Esophagus muscularis mucosa (tissue), 4 donors: ENCODE data around the gene DNM3. TPM values are rescaled to one million over a fixed set of nuclear protein-coding genes. Genes with fewer than 3 reads are reported as not detected.

Source experiments
- DNase-seq: peaks from one replicate; pipeline ENCODE4 v3.0.0-alpha.2; 2017; ENCODE audit errors: extremely low spot score
- H3K27ac ChIP-seq, 4 donors: fragments of 200-600 bp; sonication (generic); replicated peaks in 1 of 4; 1 replicate in 3 of 4; 2 replicates in 1 of 4; pipeline ENCODE4 v1.5.1; 2016 to 2019; ENCODE audit warnings: mild to moderate bottlenecking in 1 of 4
- H3K27me3 ChIP-seq, 4 donors: fragments of 200-600 bp; sonication (generic); one replicate each; pipeline versions ENCODE4 v1.5.1 to v1.6.0; 2016 to 2019
- H3K36me3 ChIP-seq, 4 donors: fragments of 200-600 bp; sonication (generic); one replicate each; pipeline ENCODE4 v1.5.1; 2016 to 2019
- H3K4me1 ChIP-seq, 4 donors: fragments of 200-600 bp; sonication (generic); one replicate each; pipeline ENCODE4 v1.5.1; 2016 to 2019
- H3K4me3 ChIP-seq, 4 donors: fragments of 200-600 bp; sonication (generic); 1 replicate in 2 of 4; 2 replicates in 2 of 4; pipeline ENCODE4 v1.5.1; 2016 to 2019; ENCODE audit warnings: mild to moderate bottlenecking in 4 of 4, moderate library complexity in 1 of 4
- H3K9me3 ChIP-seq, 4 donors: fragments of 200-600 bp; sonication (generic); 1 replicate in 3 of 4; 2 replicates in 1 of 4; pipeline ENCODE4 v1.5.1; 2016 to 2019
- EP300 ChIP-seq: sonication (generic); formaldehyde crosslinking; IDR thresholded peaks from one replicate; pipeline ENCODE4 v1.6.1; 2017; ENCODE audit warnings: antibody characterized with exemption
- POLR2A ChIP-seq: fragments of 450-650 bp; IDR thresholded peaks from one replicate; pipeline ENCODE4 v1.6.1; 2017; ENCODE audit warnings: antibody characterized with exemption, moderate library complexity, mild to moderate bottlenecking, low read depth
- POLR2AphosphoS5 ChIP-seq, 2 donors: sonication (generic); formaldehyde crosslinking; IDR thresholded peaks; one replicate each; pipeline ENCODE4 v1.6.1; 2017; ENCODE audit warnings: antibody characterized with exemption in 2 of 2
- WGBS: methylation state at CpG from one replicate; pipeline ENCODE4 v1.1.5; 2018; 5-methylcytosine and 5-hydroxymethylcytosine counted together
- intact Hi-C: fragments of 100-400 bp; cut with DNase I; formaldehyde crosslinking; loops from one replicate; pipeline ENCODE4 v1.15.1; 2023
- total RNA-seq, 4 donors: library from RNA; depleted of rRNA; stranded (reverse); fragments of >200 nt; gene quantifications; one replicate each; pipeline versions ENCODE4 v1.1.0 to v1.2.1, GENCODE V29; 2016
- TF ChIP-seq, protein P1 (sequence below), 3 experiments: fragments of 200-600 bp in 2 of 3; fragments of 450-650 bp in 1 of 3; sonication (generic) in 2 of 3; IDR thresholded peaks; one replicate each; pipeline ENCODE4 v1.5.1; 2017 to 2019; ENCODE audit warnings: antibody characterized with exemption in 3 of 3, mild to moderate bottlenecking in 2 of 3, moderate library complexity in 1 of 3

Gene DNM3
- total RNA-seq, 4 donors from 2014 or later, result 3.3 to 6.4 (median 3.9) TPM

DNA sequence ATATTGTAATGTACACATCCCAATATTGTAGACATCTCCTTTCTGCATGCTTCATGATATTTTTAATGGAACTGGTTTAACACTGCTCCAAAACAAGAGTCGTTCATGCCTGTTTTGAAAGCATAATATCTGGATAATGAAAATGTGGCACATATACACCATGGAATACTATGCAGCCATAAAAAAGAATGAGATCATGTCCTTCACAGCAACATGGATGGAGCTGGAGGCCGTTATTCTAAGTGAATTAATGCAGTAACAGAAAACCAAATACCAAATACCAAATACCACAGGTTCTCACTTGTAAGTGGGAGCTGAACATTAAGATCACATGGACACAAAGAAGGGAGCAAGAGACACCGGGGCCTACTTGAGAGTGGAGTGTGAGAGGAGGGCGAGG is 487.0 kb downstream of the DNM3 start:
- H3K36me3 ChIP-seq, result no peaks in the 10 kb centered on the region
- no peak overlapping the region for H3K27ac ChIP-seq
- no peaks in the 10 kb centered on the region for H3K9me3 ChIP-seq
- H3K4me1 ChIP-seq, result peaks cover 0 to 18% (median 16%) of the 10 kb centered on the region in 4 donors
- H3K4me3 ChIP-seq, result no peak overlapping the region
- TF ChIP-seq POLR2A (no peak), EP300 (no peak), POLR2AphosphoS5 (IDR thresholded peaks at IDR 0.05) (no peak)
- TF ChIP-seq, protein P1, sequence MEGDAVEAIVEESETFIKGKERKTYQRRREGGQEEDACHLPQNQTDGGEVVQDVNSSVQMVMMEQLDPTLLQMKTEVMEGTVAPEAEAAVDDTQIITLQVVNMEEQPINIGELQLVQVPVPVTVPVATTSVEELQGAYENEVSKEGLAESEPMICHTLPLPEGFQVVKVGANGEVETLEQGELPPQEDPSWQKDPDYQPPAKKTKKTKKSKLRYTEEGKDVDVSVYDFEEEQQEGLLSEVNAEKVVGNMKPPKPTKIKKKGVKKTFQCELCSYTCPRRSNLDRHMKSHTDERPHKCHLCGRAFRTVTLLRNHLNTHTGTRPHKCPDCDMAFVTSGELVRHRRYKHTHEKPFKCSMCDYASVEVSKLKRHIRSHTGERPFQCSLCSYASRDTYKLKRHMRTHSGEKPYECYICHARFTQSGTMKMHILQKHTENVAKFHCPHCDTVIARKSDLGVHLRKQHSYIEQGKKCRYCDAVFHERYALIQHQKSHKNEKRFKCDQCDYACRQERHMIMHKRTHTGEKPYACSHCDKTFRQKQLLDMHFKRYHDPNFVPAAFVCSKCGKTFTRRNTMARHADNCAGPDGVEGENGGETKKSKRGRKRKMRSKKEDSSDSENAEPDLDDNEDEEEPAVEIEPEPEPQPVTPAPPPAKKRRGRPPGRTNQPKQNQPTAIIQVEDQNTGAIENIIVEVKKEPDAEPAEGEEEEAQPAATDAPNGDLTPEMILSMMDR (IDR thresholded peaks at IDR 0.05), result no peak
- WGBS, result 97% methylated on average over 4 of the region's 4 CpGs
- no peak for DNase-seq
- intact Hi-C loops, result loop anchor here (10.0 kb wide), 1 partner anchor 67 kb away; no protein-coding TSS in a partner anchor
- H3K27me3 ChIP-seq, result no peaks in the 10 kb centered on the region

DNA sequence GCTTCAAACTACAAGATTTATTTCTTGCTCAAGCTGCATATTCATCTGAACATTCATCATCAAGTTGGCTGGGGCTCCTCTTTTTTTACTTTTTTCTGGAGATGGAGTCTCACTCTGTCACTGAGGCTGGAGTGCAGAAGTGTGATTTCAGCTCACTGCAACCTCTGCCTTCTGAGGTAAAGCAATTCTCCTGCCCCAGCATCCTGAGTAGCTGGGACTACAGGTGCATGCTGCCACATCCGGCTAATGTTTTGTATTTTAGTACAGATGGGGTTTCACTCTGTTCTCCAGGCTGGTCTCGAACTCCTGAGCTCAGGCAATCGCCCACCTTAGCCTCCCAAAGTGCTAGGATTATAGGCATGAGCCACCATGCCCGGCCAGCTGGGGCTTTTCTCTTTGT is 490.9 kb downstream of the DNM3 start:
- Histone ChIP-seq H3K27me3 (no peaks in the 10 kb centered on the region), H3K4me1 (no peaks in the 10 kb centered on the region), H3K4me3 (no peak overlapping the region), H3K36me3 (no peaks in the 10 kb centered on the region), H3K9me3 (no peaks in the 10 kb centered on the region), H3K27ac (no peak overlapping the region)
- no peak for DNase-seq
- TF ChIP-seq POLR2AphosphoS5 (IDR thresholded peaks at IDR 0.05), result no peak
- TF ChIP-seq EP300, result no peak
- TF ChIP-seq, protein P1 (IDR thresholded peaks at IDR 0.05), result no peak
- TF ChIP-seq POLR2A, result no peak
- WGBS, result 92% methylated on average over 4 of the region's 4 CpGs
- intact Hi-C loops, result no loop called here

DNA sequence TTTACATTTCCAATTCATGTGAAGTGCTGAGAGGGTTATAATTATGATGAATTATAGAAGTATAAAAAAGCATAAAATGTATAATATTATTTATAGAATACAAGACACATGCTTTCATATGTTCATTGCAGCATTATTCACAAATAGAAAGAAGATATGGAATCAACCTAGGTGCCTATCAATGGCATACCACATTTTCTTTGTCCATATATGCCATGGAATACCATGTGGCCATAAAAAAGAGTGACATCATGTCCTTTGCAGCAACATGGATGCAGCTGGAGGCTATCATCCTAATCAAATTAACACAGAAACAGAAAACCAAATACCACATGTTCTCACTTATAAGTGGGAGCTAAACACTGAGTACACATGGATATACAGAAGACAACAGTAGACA is 494.1 kb downstream of the DNM3 start:
- no peak for DNase-seq
- Histone ChIP-seq H3K4me1 (no peaks in the 10 kb centered on the region), H3K36me3 (no peaks in the 10 kb centered on the region), H3K27me3 (no peaks in the 10 kb centered on the region), H3K27ac (no peak overlapping the region), H3K4me3 (no peak overlapping the region), H3K9me3 (no peaks in the 10 kb centered on the region)
- intact Hi-C loops, result no loop called here
- TF ChIP-seq EP300 (no peak), POLR2A (no peak), POLR2AphosphoS5 (IDR thresholded peaks at IDR 0.05) (no peak)

GRCh38 chr1:172338295-172338735 is 497.0 kb downstream of the DNM3 start:
- H3K36me3 ChIP-seq, result no peaks in the 10 kb centered on the region
- intact Hi-C loops, result no loop called here
- H3K4me3 ChIP-seq, result no peak overlapping the region
- no peaks in the 10 kb centered on the region for H3K27me3 ChIP-seq
- no peak for DNase-seq
- WGBS, result 72% methylated on average over 4 of the region's 4 CpGs
- TF ChIP-seq POLR2AphosphoS5 (IDR thresholded peaks at IDR 0.05) (no peak), EP300 (no peak), POLR2A (no peak)
- TF ChIP-seq, protein P1 (IDR thresholded peaks at IDR 0.05), result no peak
- no peak overlapping the region for H3K27ac ChIP-seq
- H3K9me3 ChIP-seq, result no peaks in the 10 kb centered on the region
- peaks cover 0 to 7% (median 4%) of the 10 kb centered on the region in 4 donors for H3K4me1 ChIP-seq

GRCh38 chr1:172339842-172340241 is 498.5 kb downstream of the DNM3 start:
- intact Hi-C loops, result no loop called here
- no peaks in the 10 kb centered on the region for H3K27me3 ChIP-seq

More at GRCh38 chr1:172339842-172340241, 498.5 kb downstream of the DNM3 start:
- no peaks in the 10 kb centered on the region for H3K9me3 ChIP-seq
- H3K4me1 ChIP-seq, result peaks cover 6 to 19% (median 18%) of the 10 kb centered on the region in 4 donors
- no peaks in the 10 kb centered on the region for H3K36me3 ChIP-seq
- no peak overlapping the region for H3K4me3 ChIP-seq
- no peak for DNase-seq
- no peak for TF ChIP-seq EP300
- no peak for TF ChIP-seq POLR2A
- no peak for TF ChIP-seq POLR2AphosphoS5 (IDR thresholded peaks at IDR 0.05)
- TF ChIP-seq, protein P1 (IDR thresholded peaks at IDR 0.05), result no peak
- no peak overlapping the region for H3K27ac ChIP-seq
